Lower leg skin (tissue), 3 donors: ENCODE data around the gene GGA1.

Experiments used
- CTCF ChIP-seq, 3 donors: fragments of 450-650 bp; IDR thresholded peaks; one replicate each; pipeline ENCODE4 v1.5.1; 2016; ENCODE audit warnings: antibody characterized with exemption in 3 of 3, mild to moderate bottlenecking in 3 of 3, moderate library complexity in 2 of 3
- POLR2A ChIP-seq, 2 donors: fragments of 450-650 bp; IDR thresholded peaks; one replicate each; pipeline ENCODE4 v1.6.1; 2016 to 2017; ENCODE audit warnings: antibody characterized with exemption in 2 of 2, mild to moderate bottlenecking in 1 of 2, moderate library complexity in 1 of 2

- TF ChIP-seq CTCF (IDR thresholded peaks at IDR 0.05) = no peak
- no peak for TF ChIP-seq POLR2A (IDR thresholded peaks at IDR 0.05)
These were observed 50.6 kb downstream of the GGA1 start for GRCh38 chr22:37659066-37659896.
